ENCODE results near the gene NCBP2.

NCBP2 gene

GRCh38 chr3:196936288-196936687, 6.0 kb downstream of the NCBP2 start:
- DNase-seq: no peak

GRCh38 chr3:196932600-196932999, 9.7 kb downstream of the NCBP2 start:
- DNase-seq: no peak

- no peak for DNase-seq
These were observed 10.3 kb downstream of the NCBP2 start for GRCh38 chr3:196931828-196932587.

- DNase-seq: no peak
These were observed 11.2 kb downstream of the NCBP2 start for GRCh38 chr3:196931157-196931556.

GRCh38 chr3:196927571-196928453, 14.5 kb downstream of the NCBP2 start:
- no peak for DNase-seq

DNA sequence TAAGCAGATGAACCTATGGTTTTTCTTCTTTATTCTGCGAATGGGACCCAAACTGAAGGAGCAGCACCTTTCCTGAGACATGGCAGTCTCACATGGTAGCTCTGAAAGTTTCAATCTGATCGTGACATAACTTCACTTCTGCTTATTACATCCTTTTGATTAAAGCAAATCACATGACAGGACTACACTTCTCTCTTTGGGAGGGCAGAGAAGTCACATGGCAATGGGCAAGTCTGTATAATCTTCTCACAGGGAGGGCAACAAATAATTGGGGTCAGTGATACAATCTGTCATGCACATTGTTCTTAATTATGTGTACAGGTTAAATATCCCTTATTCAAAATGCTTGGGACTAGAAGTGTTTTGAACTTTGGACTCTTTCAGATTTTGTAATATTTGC, 21.6 kb downstream of the NCBP2 start:
- no peak for DNase-seq

DNA sequence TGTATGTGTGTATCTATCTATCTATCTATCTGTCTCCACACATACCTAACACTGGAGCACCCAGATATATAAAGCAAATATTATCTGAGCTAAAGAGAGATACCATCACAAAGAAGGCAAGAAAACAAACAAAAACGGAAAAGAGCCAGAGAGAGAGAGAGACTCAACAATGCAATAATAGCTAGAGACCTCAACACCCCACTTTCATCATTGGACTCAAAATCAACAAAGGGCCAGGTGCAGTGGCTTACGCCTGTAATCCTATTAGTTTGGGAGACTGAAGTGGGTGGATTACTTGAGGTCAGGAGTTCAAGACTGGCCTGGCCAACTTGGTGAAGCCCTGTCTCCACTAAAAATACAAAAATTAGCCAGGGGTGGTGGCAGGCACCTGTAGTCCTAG, 23.4 kb downstream of the NCBP2 start:
- no peak for DNase-seq

DNA sequence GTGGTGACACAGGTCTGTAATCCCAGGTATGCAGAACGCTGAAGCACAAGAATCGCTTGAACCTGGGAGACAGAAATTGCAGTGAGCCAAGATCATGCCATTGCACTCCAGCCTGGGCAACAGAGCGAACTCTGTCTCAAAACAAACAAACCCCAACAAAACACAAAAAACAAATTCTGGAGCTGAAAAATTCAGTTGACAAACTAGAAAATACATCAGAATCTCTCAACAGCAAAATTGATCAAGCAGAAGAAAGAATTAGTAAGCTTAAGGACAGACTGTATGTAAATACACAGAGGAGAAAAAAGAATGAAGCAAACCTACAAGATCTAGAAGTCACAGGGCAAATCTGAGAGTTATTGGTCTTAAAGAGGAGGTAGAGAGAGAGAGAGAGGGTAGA, 25.3 kb downstream of the NCBP2 start:
- DNase-seq: no peak

DNA sequence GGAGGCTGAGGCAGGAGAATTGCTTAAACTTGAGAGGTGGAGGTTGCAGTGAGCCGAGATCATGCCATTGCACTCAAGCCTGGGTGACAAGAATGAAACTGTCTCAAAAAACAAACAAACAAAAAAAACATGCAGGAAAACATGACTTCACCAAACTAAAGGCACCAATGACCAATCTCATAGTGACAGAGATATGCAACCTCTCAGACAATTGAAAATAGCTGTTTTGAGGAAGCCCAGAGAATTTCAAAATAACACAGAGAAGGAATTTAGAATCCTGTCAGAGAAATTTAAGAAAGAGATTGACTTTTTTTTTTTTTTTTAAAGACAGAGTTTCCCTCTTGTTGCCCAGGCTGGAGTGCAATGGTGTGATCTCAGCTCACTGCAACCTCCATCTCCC, 26.1 kb downstream of the NCBP2 start:
- DNase-seq: no peak

DNA sequence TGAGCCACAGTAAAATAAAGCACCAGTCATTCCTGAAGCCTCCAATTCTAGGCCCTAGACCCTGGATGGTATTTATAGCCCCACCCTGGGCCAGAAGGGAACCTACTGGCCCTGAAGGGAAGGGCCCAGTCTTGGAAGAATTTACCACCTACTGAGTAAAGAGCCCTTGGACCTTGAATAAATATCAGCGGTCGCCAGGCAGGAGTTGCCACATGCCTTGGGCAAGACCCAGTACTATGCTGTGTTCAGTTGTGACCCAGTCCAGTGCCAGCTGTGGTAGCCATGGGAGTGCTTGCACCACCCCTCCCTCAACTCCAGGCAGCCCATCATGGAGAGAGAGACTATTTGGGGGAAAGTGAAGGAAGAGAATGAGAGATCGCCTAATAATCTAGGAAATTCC, 27.0 kb downstream of the NCBP2 start:
- DNase-seq: no peak

DNA sequence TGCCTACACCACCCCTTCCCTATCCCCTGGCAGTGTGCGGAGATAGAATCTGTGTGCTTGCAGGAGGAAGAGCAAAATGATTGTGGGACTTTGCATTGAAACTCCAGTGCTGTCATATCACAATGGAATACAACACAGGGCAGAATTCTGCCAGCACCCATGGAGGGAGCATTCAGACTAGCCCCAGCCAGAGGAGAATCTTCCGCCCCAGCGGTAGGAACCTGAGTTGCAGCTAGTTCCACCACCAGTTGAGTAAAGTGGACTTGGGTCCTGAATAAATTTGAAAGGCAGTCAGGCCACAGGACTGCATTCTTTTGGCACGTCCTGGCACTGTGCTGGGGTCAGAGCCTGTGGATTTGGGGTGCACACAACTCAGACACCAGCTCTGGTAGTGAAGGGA, 27.5 kb downstream of the NCBP2 start:
- DNase-seq: no peak

DNA sequence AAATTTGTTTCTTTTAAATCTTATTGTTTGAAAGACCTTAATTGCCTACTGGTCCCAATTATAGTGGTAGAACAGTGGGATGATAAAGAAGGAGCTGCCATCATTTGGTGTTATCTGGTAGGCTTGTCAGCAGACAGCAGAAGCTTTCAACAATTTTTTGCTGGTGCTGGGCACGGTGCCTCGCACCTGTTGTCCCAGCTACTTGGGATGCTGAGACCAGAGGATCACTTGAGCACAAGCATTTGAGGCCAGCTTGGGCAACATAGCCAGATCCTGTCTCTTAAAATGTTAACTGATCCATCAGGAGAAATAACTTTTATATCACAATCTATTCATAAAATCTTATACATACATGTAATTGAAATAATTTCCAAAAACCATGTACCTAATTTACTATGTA, 38.6 kb downstream of the NCBP2 start:
- no peak for DNase-seq

DNA sequence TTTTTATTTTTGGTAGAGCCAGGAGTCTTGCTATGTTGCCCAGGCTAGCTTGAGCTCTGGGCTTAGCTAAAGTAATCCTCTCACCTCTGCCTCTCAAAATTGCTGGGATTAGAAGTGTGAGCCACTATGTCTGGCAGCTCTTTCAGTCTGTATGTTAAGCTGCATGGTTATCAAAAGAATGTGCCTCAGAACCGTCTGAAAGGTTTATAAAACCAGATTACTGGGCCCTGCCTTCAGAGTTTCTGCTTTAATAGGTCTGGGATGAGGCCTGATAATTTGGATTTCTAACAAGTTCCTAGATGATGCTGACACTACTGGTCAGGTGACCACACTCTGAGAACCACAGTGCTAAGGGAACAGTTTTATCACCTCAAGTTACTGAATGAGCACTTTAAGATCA, 40.0 kb downstream of the NCBP2 start:
- DNase-seq: no peak

GRCh38 chr3:196901768-196902167, 40.6 kb downstream of the NCBP2 start:
- no peak for DNase-seq

DNA sequence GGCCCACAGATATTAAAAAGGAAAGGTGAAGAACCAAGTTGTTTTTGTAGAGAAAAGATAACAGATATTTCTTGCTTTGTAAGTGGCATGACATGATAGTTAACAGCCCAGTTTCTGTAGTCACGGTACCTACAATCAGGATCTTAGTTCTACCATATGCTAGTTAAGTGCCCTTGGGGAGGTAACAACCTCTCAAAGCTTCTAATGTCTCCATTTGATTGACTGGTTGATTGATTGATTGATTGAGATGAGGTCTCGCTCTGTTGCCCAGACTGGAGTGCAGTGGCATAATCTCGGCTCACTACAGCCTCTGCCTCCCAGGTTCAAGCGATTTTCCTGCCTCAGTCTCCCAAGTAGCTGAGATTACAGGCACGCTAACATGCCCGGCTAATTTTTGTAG, 46.1 kb downstream of the NCBP2 start:
- no peak for DNase-seq

DNA sequence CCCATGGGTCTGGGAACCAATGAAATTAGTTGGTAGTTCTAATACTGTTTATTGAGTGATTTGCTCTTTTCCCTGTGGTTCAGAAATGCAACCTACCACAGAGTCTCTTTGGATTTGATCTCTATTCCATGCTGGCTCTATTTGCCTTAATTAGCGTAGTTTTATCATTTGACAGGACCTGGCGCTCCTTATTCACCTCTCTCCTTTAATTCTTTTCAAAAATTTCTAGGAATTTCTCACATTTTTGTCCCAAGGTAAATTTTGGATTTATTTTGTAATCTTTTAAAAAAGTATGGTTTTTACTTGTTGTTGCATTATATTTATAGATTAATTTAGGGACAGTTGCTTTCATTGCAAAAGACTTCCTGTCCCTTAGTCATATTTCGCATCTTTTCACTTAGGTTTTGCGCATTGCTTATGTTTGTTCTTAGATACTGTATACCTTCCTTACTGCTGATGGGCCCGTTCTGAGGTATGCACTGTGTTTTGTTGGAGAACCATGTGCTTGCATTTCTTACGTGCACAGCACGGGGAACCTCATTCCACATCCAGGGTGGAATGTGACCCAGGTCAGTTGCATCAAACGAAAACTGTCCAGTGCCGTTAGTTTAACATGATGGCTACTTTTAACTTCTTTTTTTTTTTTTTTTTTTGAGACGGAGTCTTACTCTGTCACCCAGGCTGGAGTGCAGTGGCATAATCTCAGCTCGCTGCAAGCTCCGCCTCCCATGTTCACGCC, 47.6 kb downstream of the NCBP2 start:
- no peak for DNase-seq

DNA sequence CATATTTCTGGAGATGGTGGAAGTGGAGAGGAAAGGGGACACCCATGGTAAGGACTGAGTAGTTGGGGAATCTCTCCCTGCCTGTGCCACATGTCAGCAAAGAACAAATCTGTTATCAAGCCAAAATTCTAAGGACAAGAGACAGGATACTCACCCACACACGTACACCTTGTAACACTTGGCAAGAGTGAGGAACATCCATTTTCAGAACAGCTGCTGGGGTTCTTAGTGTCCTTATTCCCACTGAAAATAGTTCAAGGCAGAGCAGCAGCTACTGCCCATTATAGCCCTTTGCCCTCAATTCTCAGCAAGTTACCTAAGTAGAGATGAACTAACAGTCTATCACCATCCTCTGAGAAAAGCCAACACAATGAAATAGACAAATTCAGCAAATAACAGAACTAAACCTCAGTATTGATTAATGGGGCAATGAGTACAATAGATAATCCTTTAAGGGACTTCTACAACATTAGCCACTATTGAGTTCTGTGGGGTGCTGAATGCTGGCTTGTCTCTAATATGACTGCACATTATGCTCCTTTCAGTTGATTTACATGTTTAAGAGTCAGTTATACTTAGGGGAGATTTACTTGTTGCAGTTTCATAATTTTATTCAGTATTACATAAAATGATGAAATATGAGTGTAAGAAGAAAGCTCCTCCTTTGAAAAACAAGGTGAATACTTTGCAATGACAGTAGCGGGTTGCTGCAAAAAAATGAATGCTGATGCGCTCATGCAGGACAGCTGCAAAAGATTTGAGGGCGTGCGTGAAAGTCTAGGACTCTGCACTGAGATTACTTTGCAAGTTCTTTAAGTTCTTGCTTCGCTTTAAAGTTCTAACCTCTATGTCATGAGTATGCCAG, 52.3 kb downstream of the NCBP2 start:
- DNase-seq: no peak

GRCh38 chr3:196886144-196886543, 56.2 kb downstream of the NCBP2 start:
- no peak for DNase-seq
